Esophagus mucosa (tissue), 1 donor: ENCODE measurements around the gene LTO1. TPM values are rescaled to one million over a fixed set of nuclear protein-coding genes. Genes with fewer than 3 reads are reported as not detected.

ENCODE experiments used
- ATAC-seq: fragments of 200-7000 bp; cut with Tn5 transposase; one replicate; pipeline ENCODE4 v1.9.1; 2020
- total RNA-seq: library from RNA; stranded (reverse); gene quantifications from one replicate; pipeline ENCODE4 v1.2.4, GENCODE V29; 2023
- donor health status: DM: yes; HTN: yes; CAD: no.

The LTO1 gene
- total RNA-seq, 1 donor from 2014 or later = 12.1 TPM

GRCh38 chr11:69644962-69645675 lies 30.0 kb downstream of the LTO1 start:
- no peak for ATAC-seq

GRCh38 chr11:69644071-69644961 lies 30.8 kb downstream of the LTO1 start:
- ATAC-seq = peak; percentile 3

GRCh38 chr11:69643646-69644045 lies 31.5 kb downstream of the LTO1 start:
- ATAC-seq = no peak

DNA sequence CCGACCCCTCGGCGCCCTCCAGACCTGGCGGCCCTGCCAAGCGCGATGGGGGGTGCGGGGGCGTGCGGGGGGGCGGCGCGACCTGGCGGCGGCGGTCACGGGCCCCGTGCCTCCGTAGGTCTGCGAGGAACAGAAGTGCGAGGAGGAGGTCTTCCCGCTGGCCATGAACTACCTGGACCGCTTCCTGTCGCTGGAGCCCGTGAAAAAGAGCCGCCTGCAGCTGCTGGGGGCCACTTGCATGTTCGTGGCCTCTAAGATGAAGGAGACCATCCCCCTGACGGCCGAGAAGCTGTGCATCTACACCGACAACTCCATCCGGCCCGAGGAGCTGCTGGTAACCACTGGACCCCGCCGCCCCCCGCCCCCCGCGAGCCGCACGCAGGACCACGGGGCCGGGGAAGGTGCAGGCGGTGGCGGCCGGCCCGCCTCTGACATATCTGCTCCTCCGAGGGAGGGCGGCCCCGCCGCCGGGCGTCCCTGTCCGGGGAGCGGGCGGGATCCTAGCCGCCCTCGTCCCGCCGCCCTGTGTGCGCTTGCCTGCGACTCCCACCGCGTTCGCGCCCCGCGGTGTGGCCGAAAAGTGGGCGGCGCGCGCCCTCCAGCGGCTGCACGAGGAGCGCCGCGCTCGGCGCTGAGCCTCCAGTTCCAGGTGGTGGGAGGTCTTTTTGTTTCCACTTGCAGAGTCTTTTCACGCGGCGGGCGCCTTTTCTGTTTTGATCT lies 32.1 kb downstream of the LTO1 start:
- ATAC-seq = peak; percentile 63

DNA sequence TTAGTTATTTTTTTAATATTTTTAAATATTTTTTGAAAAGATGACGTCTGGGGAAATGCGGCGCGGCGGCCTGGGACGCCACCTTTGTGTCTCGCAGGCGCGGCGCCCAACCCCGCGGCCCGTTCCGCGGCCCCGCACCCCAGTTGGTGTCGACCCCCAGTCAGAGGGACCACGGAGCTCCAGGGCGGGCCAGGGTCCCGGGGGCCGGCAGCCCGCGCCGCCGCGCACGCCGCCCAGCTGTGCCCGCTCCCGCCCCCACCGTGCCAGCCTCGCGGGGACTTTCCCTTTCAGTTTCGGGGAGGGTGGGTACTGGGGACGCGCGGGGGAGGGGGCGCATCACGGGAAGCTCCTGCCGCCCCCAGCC lies 32.6 kb downstream of the LTO1 start:
- peak; percentile 8 for ATAC-seq

DNA sequence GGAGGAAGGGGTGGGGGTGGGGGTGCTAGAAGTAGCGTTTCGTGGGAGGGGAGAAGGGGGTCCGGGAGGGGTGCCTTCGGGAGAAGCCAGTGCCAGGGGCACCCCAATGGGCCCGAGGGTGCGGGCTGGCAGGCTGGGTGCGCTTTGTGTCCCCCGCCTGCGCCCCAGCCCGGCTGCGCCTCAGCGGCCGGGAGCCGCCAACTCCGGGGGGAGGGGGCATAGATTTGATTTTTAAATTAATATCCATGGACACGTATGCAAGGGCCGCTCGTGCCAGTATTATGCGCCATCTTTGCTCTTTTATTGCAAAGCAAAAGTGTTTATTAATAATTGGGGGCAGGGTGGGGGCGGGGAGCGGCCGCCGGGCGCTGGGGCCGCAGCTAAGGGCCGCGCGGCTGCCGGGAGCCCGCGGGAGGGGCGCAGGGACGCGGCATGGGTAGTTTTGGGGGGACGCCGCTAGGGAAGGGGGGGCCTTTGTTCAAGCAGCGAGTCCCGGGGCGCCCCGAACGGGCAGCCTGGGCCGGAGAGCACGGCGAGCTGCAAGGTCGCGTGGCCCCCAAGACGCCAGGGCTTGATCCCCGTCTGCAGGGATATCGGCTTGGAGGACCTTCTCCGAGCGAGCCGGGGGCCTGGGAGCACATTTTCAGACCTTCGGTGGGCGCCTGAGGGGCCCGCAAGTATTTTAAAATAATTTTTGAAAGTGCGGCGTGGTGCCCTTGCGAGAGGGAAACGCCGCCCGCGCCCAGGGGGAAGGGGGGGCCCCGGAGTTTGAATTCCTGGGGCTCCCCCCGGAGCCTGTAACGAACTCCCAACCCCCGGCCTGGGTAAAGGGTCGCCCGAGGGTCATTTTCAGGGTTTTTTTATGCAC lies 33.2 kb downstream of the LTO1 start:
- no peak for ATAC-seq

DNA sequence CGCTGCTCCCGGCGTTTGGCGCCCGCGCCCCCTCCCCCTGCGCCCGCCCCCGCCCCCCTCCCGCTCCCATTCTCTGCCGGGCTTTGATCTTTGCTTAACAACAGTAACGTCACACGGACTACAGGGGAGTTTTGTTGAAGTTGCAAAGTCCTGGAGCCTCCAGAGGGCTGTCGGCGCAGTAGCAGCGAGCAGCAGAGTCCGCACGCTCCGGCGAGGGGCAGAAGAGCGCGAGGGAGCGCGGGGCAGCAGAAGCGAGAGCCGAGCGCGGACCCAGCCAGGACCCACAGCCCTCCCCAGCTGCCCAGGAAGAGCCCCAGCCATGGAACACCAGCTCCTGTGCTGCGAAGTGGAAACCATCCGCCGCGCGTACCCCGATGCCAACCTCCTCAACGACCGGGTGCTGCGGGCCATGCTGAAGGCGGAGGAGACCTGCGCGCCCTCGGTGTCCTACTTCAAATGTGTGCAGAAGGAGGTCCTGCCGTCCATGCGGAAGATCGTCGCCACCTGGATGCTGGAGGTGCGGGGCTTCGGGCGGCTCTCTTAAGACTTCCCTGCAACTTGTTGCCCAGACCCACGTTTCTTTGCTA lies 34.1 kb downstream of the LTO1 start, which contains the start of gene CCND1:
CCND1 (plus strand) TSS at position 162 of the 587 bp plus-strand sequence; CDS start at position 320, 158 bp downstream.
- peak; percentile 53 for ATAC-seq

GRCh38 chr11:69640260-69640994 lies 34.7 kb downstream of the LTO1 start:
- ATAC-seq = no peak

- ATAC-seq = no peak
Measured at GRCh38 chr11:69639831-69640230, 35.3 kb downstream of the LTO1 start.

GRCh38 chr11:69638941-69639681 lies 36.0 kb downstream of the LTO1 start:
- ATAC-seq = peak; percentile 72

GRCh38 chr11:69637941-69638871 lies 36.9 kb downstream of the LTO1 start:
- ATAC-seq = peak; percentile 8

- ATAC-seq = no peak
Measured at GRCh38 chr11:69637198-69637940, 37.8 kb downstream of the LTO1 start.

DNA sequence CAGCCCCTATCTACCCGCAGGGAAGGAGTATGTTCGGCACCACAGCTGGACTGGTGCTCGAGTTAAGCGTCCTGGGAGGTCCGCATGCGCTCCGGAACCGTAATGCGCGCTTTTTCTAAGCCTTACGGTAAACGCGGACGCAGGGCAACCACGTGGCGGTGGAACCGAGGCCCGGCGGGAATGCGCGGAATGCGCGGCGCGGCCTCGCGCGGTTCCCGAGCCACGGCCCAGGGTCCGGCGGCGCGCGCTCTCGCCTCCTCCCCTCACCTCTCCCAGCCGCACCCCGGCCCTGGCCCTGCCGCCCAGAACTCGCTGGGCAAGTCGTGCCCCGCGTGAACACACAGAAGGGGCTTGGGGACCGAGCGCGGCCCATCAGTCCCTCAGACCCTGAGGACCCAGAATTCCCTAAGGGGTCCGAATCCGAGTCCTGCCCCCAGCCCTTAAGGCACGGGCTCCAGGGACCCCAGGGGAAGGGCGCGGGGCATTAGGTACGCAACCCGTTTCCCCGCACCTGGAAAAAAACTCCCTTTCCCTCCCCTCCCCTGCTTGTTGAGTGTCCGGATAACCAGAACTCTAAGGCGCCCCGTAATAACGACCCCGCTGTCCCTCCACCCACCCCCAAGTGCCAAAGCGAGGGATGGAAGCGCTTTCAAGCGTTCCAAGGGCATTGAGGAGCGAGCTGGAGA lies 38.5 kb downstream of the LTO1 start:
- peak; percentile 19 for ATAC-seq

- ATAC-seq = no peak
Measured at GRCh38 chr11:69635804-69636511, 39.2 kb downstream of the LTO1 start.

DNA sequence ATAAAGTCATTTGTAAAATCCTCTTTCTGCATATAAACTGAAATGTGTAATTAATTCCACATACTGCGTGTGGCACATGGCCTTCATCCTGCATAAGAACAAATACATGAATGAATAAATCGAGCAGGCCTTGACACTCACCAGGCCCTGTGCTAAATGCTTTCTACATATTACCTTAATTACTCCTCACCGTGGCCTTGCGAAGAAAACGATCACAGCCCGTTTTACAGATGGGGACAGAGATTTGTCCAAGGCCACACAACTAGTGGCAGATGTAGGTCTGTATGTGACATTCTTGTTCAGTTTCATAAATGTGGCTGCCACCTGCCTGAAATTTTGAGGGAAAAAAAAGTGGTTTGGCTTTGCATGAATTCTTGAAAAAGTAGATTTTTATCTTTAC lies 40.0 kb downstream of the LTO1 start:
- ATAC-seq = no peak

DNA sequence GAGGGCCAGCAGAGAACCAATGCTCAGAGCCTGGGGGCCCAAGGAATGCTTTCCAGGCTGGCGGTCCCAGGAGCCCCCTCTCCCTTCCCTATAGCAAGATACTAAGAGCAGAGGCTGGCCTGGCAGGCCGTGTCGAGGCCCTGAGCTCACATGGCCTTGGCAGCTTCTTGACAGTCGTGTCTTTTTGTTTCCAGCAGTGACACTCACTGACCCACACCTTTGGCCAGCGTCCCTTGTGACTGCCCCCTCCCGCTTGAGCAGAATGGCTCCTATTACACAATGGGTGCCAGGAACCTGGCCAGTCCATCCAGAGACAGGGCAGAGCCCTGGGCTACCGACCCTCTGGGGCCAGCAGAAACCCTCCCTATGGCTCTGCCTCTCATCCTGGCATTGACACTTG lies 40.6 kb downstream of the LTO1 start:
- ATAC-seq = no peak

GRCh38 chr11:69634069-69634468 lies 41.1 kb downstream of the LTO1 start:
- no peak for ATAC-seq
